Measurements from ENCODE around the gene PNLIPRP2. TPM values are rescaled to one million over a fixed set of nuclear protein-coding genes. Genes with fewer than 3 reads are reported as not detected.

Gene PNLIPRP2
- total RNA-seq, 1 experiment from 2014 or later: not detected

- H3K4me1 ChIP-seq (ENCODE audit: low read length): no peaks in the 10 kb centered on the region
- no peak overlapping the region for H3K4me3 ChIP-seq (ENCODE audit: low read length)
- H3K9me2 ChIP-seq (replicated peaks; ENCODE audit: insufficient read depth, low read length): no peaks in the 10 kb centered on the region
- H3K79me2 ChIP-seq (ENCODE audit: low read length): no peaks in the 10 kb centered on the region
- DNase-seq: no peak
- no peak overlapping the region for H2AFZ ChIP-seq (ENCODE audit: low read length)
- no peaks in the 10 kb centered on the region for H3K36me3 ChIP-seq (ENCODE audit: insufficient read depth, low read length)
- H3K9me3 ChIP-seq (ENCODE audit: low read length): no peaks in the 10 kb centered on the region
- no peak overlapping the region for H3K9ac ChIP-seq (ENCODE audit: low read length)
- H3K4me2 ChIP-seq (ENCODE audit: low read depth, low read length, poor library complexity, severe bottlenecking): no peak overlapping the region
- no peaks in the 10 kb centered on the region for H4K20me1 ChIP-seq (ENCODE audit: insufficient read depth, low read depth, low read length)
- H3K27ac ChIP-seq (ENCODE audit: low read length): no peak overlapping the region
- no peaks in the 10 kb centered on the region for H3K27me3 ChIP-seq (ENCODE audit: low read length)
These were observed 12.5 kb downstream of the PNLIPRP2 start for GRCh38 chr10:116633216-116633600.

DNA sequence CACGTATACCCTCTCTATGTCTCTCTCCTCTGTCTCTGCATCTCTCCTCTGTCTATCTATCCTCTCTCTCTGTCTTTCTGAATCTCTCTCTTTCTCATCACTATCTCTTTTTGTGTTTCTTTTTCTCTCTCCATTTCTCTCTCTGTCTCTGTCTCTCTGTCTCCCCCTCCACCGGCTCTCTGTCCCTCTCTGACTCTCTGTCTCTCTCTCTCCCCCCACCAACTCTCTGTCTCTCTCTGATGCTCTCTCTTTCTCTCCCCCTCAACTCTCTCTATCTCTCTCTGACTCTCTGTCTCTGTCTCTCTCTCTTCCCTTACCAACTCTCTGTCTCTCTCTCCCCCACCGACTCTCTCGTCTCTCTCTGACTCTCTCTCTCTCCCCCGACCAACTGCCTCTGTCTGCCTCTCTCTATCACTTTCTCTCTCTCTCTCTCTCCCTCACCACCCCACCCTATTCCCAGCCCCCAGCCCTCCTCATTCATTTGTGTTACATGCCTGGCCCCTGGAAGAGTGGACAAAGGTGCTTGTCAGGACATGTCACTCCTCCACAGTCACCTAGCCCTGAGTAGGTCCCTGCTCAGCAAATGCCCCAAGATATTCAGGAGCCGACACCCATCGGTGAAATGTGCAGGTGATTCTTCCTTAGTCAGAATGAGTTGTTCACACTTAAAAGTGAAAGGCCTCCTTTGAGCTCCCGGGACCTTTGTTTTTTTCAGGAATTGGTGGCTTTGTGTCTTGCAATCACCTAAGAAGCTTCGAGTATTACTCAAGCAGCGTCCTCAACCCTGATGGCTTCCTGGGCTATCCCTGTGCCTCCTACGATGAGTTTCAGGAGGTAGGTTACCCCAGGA lies 13.6 kb downstream of the PNLIPRP2 start:
- no peak overlapping the region for H3K9ac ChIP-seq (ENCODE audit: low read length)
- no peaks in the 10 kb centered on the region for H3K27me3 ChIP-seq (ENCODE audit: low read length)
- DNase-seq: no peak
- H3K27ac ChIP-seq (ENCODE audit: low read length): no peak overlapping the region
- H3K4me1 ChIP-seq (ENCODE audit: low read length): no peaks in the 10 kb centered on the region
- H3K9me2 ChIP-seq (replicated peaks; ENCODE audit: insufficient read depth, low read length): no peaks in the 10 kb centered on the region
- H4K20me1 ChIP-seq (ENCODE audit: insufficient read depth, low read depth, low read length): no peaks in the 10 kb centered on the region
- no peak overlapping the region for H2AFZ ChIP-seq (ENCODE audit: low read length)
- H3K36me3 ChIP-seq (ENCODE audit: insufficient read depth, low read length): no peaks in the 10 kb centered on the region
- no peak overlapping the region for H3K4me3 ChIP-seq (ENCODE audit: low read length)
- no peaks in the 10 kb centered on the region for H3K79me2 ChIP-seq (ENCODE audit: low read length)
- no peaks in the 10 kb centered on the region for H3K9me3 ChIP-seq (ENCODE audit: low read length)
- no peak overlapping the region for H3K4me2 ChIP-seq (ENCODE audit: low read depth, low read length, poor library complexity, severe bottlenecking)

DNA sequence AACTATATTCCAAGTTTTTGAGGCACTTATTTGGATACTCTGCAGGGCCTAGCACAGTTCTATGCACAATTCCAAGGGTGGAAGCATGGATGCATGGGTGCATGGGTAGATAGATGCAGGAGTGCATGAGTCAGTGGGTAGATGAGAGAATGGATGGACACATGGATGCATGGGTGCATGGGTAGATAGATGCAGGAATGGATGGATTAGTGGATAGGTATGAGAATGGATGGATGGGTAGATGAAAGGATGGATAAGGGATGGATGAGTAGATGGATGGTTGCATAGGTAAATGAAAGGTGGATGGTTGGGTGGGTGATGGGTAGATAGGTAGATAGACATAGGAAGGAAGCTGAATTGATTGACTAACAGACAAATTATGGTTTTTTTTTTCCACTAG lies 15.6 kb downstream of the PNLIPRP2 start:
- Histone ChIP-seq H2AFZ (ENCODE audit: low read length) (no peak overlapping the region), H3K9me3 (ENCODE audit: low read length) (no peaks in the 10 kb centered on the region), H3K9me2 (replicated peaks; ENCODE audit: insufficient read depth, low read length) (no peaks in the 10 kb centered on the region), H3K27me3 (ENCODE audit: low read length) (no peaks in the 10 kb centered on the region; the same call in 1 of the 2 replicates), H3K4me1 (ENCODE audit: low read length) (no peaks in the 10 kb centered on the region), H3K4me2 (ENCODE audit: low read depth, low read length, poor library complexity, severe bottlenecking) (no peak overlapping the region), H3K9ac (ENCODE audit: low read length) (no peak overlapping the region), H3K4me3 (ENCODE audit: low read length) (no peak overlapping the region), H4K20me1 (ENCODE audit: insufficient read depth, low read depth, low read length) (no peaks in the 10 kb centered on the region), H3K36me3 (ENCODE audit: insufficient read depth, low read length) (no peaks in the 10 kb centered on the region), H3K79me2 (ENCODE audit: low read length) (no peaks in the 10 kb centered on the region), H3K27ac (ENCODE audit: low read length) (no peak overlapping the region)
- DNase-seq: no peak

DNA sequence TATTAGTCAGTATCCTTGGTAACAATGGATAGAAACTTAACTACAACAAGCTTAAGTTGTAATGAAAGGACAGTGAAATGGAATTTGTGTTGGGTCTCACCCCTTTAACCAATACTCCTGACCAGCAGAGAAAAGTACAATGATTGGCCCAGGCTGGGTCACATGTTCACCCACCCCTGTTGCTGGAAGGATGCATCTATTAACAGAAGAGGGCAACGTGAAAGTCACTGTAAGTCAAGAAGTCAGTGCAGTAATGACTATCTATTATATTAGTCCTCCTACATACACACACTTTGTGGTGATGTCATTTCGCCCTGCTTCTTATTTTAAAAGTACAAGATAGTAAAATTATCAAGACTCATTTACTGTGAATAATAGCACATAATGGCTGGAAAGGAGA lies 16.2 kb downstream of the PNLIPRP2 start:
- Histone ChIP-seq H3K9me3 (ENCODE audit: low read length) (no peaks in the 10 kb centered on the region), H3K9me2 (replicated peaks; ENCODE audit: insufficient read depth, low read length) (no peaks in the 10 kb centered on the region), H3K27ac (ENCODE audit: low read length) (no peak overlapping the region), H2AFZ (ENCODE audit: low read length) (no peak overlapping the region), H4K20me1 (ENCODE audit: insufficient read depth, low read depth, low read length) (no peaks in the 10 kb centered on the region), H3K4me3 (ENCODE audit: low read length) (no peak overlapping the region), H3K4me1 (ENCODE audit: low read length) (no peaks in the 10 kb centered on the region), H3K36me3 (ENCODE audit: insufficient read depth, low read length) (no peaks in the 10 kb centered on the region), H3K9ac (ENCODE audit: low read length) (no peak overlapping the region), H3K79me2 (ENCODE audit: low read length) (no peaks in the 10 kb centered on the region), H3K4me2 (ENCODE audit: low read depth, low read length, poor library complexity, severe bottlenecking) (no peak overlapping the region), H3K27me3 (ENCODE audit: low read length) (no peaks in the 10 kb centered on the region; the same call in 1 of the 2 replicates)
- DNase-seq: no peak

DNA sequence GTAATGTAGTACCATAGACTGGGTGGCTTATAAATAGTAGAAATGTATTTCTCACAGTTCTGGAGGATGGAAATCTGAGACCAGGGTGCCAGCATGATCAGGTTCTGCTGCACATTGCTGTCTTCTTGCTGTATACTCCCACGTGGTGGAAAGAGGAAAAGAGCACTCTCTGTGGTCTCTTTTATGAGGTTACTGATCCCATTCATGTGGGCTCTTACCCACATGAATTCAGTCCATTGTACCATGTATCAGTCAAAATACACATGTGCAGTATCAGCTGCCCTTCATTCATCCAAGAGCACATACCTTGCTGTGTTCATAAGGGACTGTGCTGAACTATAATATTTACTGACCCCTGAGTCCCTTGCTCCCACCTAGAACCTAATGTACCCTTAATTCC lies 17.1 kb downstream of the PNLIPRP2 start:
- Histone ChIP-seq H3K9me3 (ENCODE audit: low read length) (no peaks in the 10 kb centered on the region), H3K4me1 (ENCODE audit: low read length) (no peaks in the 10 kb centered on the region), H3K27ac (ENCODE audit: low read length) (no peak overlapping the region), H3K4me2 (ENCODE audit: low read depth, low read length, poor library complexity, severe bottlenecking) (no peak overlapping the region), H3K4me3 (ENCODE audit: low read length) (no peak overlapping the region), H2AFZ (ENCODE audit: low read length) (no peak overlapping the region), H3K9ac (ENCODE audit: low read length) (no peak overlapping the region), H3K27me3 (ENCODE audit: low read length) (no peaks in the 10 kb centered on the region; the same call in 1 of the 2 replicates), H3K36me3 (ENCODE audit: insufficient read depth, low read length) (no peaks in the 10 kb centered on the region), H4K20me1 (ENCODE audit: insufficient read depth, low read depth, low read length) (no peaks in the 10 kb centered on the region), H3K9me2 (replicated peaks; ENCODE audit: insufficient read depth, low read length) (no peaks in the 10 kb centered on the region), H3K79me2 (ENCODE audit: low read length) (no peaks in the 10 kb centered on the region)
- DNase-seq: no peak

GRCh38 chr10:116646502-116646901 lies 25.7 kb downstream of the PNLIPRP2 start:
- H3K4me1 ChIP-seq (ENCODE audit: low read length): no peaks in the 10 kb centered on the region
- H2AFZ ChIP-seq (ENCODE audit: low read length): no peak overlapping the region
- no peak overlapping the region for H3K27ac ChIP-seq (ENCODE audit: low read length)
- H4K20me1 ChIP-seq (ENCODE audit: insufficient read depth, low read depth, low read length): no peaks in the 10 kb centered on the region
- no peaks in the 10 kb centered on the region for H3K36me3 ChIP-seq (ENCODE audit: insufficient read depth, low read length)
- DNase-seq: no peak
- H3K9me3 ChIP-seq (ENCODE audit: low read length): no peaks in the 10 kb centered on the region
- H3K9ac ChIP-seq (ENCODE audit: low read length): no peak overlapping the region
- no peaks in the 10 kb centered on the region for H3K27me3 ChIP-seq (ENCODE audit: low read length)
- H3K4me2 ChIP-seq (ENCODE audit: low read depth, low read length, poor library complexity, severe bottlenecking): no peak overlapping the region
- H3K9me2 ChIP-seq (replicated peaks; ENCODE audit: insufficient read depth, low read length): no peaks in the 10 kb centered on the region
- H3K4me3 ChIP-seq (ENCODE audit: low read length): no peak overlapping the region
- no peaks in the 10 kb centered on the region for H3K79me2 ChIP-seq (ENCODE audit: low read length)

- H3K36me3 ChIP-seq (ENCODE audit: insufficient read depth, low read length): no peaks in the 10 kb centered on the region
- H3K27ac ChIP-seq (ENCODE audit: low read length): no peak overlapping the region
- H3K9ac ChIP-seq (ENCODE audit: low read length): no peak overlapping the region
- no peaks in the 10 kb centered on the region for H3K27me3 ChIP-seq (ENCODE audit: low read length)
- H2AFZ ChIP-seq (ENCODE audit: low read length): no peak overlapping the region
- H3K4me2 ChIP-seq (ENCODE audit: low read depth, low read length, poor library complexity, severe bottlenecking): no peak overlapping the region
- no peak for DNase-seq
- H4K20me1 ChIP-seq (ENCODE audit: insufficient read depth, low read depth, low read length): no peaks in the 10 kb centered on the region
- no peaks in the 10 kb centered on the region for H3K9me2 ChIP-seq (replicated peaks; ENCODE audit: insufficient read depth, low read length)
- no peaks in the 10 kb centered on the region for H3K4me1 ChIP-seq (ENCODE audit: low read length)
- H3K9me3 ChIP-seq (ENCODE audit: low read length): no peaks in the 10 kb centered on the region
- H3K4me3 ChIP-seq (ENCODE audit: low read length): no peak overlapping the region
- H3K79me2 ChIP-seq (ENCODE audit: low read length): no peaks in the 10 kb centered on the region
These were observed 28.1 kb downstream of the PNLIPRP2 start for GRCh38 chr10:116648903-116649302.

GRCh38 chr10:116653885-116654284 lies 33.1 kb downstream of the PNLIPRP2 start:
- Histone ChIP-seq H3K9me2 (replicated peaks; ENCODE audit: insufficient read depth, low read length) (no peaks in the 10 kb centered on the region), H3K9ac (ENCODE audit: low read length) (no peak overlapping the region), H3K36me3 (ENCODE audit: insufficient read depth, low read length) (no peaks in the 10 kb centered on the region), H4K20me1 (ENCODE audit: insufficient read depth, low read depth, low read length) (no peaks in the 10 kb centered on the region), H3K9me3 (ENCODE audit: low read length) (no peaks in the 10 kb centered on the region), H3K4me1 (ENCODE audit: low read length) (no peaks in the 10 kb centered on the region), H2AFZ (ENCODE audit: low read length) (no peak overlapping the region), H3K27me3 (ENCODE audit: low read length) (no peaks in the 10 kb centered on the region), H3K4me2 (ENCODE audit: low read depth, low read length, poor library complexity, severe bottlenecking) (no peak overlapping the region), H3K79me2 (ENCODE audit: low read length) (no peaks in the 10 kb centered on the region), H3K27ac (ENCODE audit: low read length) (no peak overlapping the region), H3K4me3 (ENCODE audit: low read length) (no peak overlapping the region)
- DNase-seq: no peak
